NT2/D1 (cell line): ENCODE data around the gene SLC30A9.

Source experiments
- DNase-seq: peaks from one replicate; pipeline ENCODE4 v3.0.0-alpha.2; 2011; ENCODE audit warnings: low read depth, low spot score
- H3K27me3 ChIP-seq: 2 replicates; pipeline ENCODE4 v1.6.0; 2011; ENCODE audit warnings: mild to moderate bottlenecking; ENCODE audit not compliant: insufficient read length, insufficient read depth
- H3K36me3 ChIP-seq: 2 replicates; pipeline ENCODE4 v1.6.1; 2011; ENCODE audit warnings: mild to moderate bottlenecking, low read length, mixed read lengths; ENCODE audit not compliant: insufficient read depth, insufficient read length
- H3K4me1 ChIP-seq: 2 replicates; pipeline ENCODE4 v1.5.1; 2011; ENCODE audit not compliant: insufficient read depth, insufficient read length
- H3K4me3 ChIP-seq: 2 replicates; pipeline ENCODE4 v1.5.1; 2011; ENCODE audit warnings: low read depth; ENCODE audit not compliant: insufficient read length
- H3K9ac ChIP-seq: 2 replicates; pipeline ENCODE4 v1.6.0; 2011; ENCODE audit warnings: low read depth; ENCODE audit not compliant: insufficient read length
- H3K9me3 ChIP-seq: 2 replicates; pipeline ENCODE4 v1.5.1; 2011; ENCODE audit warnings: mild to moderate bottlenecking, low read length; ENCODE audit not compliant: insufficient read depth
- SUZ12 ChIP-seq: IDR thresholded peaks from 2 replicates; pipeline ENCODE4 v1.6.1; 2011; ENCODE audit not compliant: insufficient read length, insufficient read depth; ENCODE audit errors: extremely low read depth
- YY1 ChIP-seq: IDR thresholded peaks from 2 replicates; pipeline ENCODE4 v1.6.1; 2011; ENCODE audit not compliant: insufficient read length, insufficient read depth
- ZNF274 ChIP-seq: IDR thresholded peaks from 2 replicates; pipeline ENCODE4 v1.6.1; 2011; ENCODE audit warnings: mild to moderate bottlenecking, low read depth, low read length

The SLC30A9 gene

GRCh38 chr4:42070463-42070862 is 80.1 kb downstream of the SLC30A9 start:
- H3K4me1 ChIP-seq: no peaks in the 10 kb centered on the region
- no peak overlapping the region for H3K9ac ChIP-seq
- no peak for DNase-seq
- H3K4me3 ChIP-seq: no peak overlapping the region
- H3K9me3 ChIP-seq: no peaks in the 10 kb centered on the region
- TF ChIP-seq SUZ12 (no peak), YY1 (no peak), ZNF274 (no peak)
- H3K27me3 ChIP-seq: no peaks in the 10 kb centered on the region
- peaks cover 9% of the 10 kb centered on the region for H3K36me3 ChIP-seq

- no peak overlapping the region for H3K9ac ChIP-seq
- DNase-seq: no peak
- H3K27me3 ChIP-seq: no peaks in the 10 kb centered on the region
- H3K4me3 ChIP-seq: no peak overlapping the region
- H3K36me3 ChIP-seq: peaks cover 3% of the 10 kb centered on the region
- no peak for TF ChIP-seq SUZ12
- TF ChIP-seq YY1: no peak
- no peak for TF ChIP-seq ZNF274
- no peaks in the 10 kb centered on the region for H3K9me3 ChIP-seq
- no peaks in the 10 kb centered on the region for H3K4me1 ChIP-seq
These were observed 84.0 kb downstream of the SLC30A9 start for GRCh38 chr4:42074294-42074693.

- no peaks in the 10 kb centered on the region for H3K4me1 ChIP-seq
- H3K27me3 ChIP-seq: no peaks in the 10 kb centered on the region
- H3K36me3 ChIP-seq: peaks cover 10% of the 10 kb centered on the region
- no peak overlapping the region for H3K9ac ChIP-seq
- TF ChIP-seq YY1: no peak
- no peak for TF ChIP-seq ZNF274
- no peak for TF ChIP-seq SUZ12
- DNase-seq: no peak
- no peaks in the 10 kb centered on the region for H3K9me3 ChIP-seq
- no peak overlapping the region for H3K4me3 ChIP-seq
These were observed 88.0 kb downstream of the SLC30A9 start for GRCh38 chr4:42078184-42078801.

- no peak for DNase-seq
- Histone ChIP-seq H3K9ac (no peak overlapping the region), H3K4me3 (no peak overlapping the region), H3K36me3 (peaks cover 10% of the 10 kb centered on the region), H3K27me3 (no peaks in the 10 kb centered on the region), H3K9me3 (no peaks in the 10 kb centered on the region), H3K4me1 (no peaks in the 10 kb centered on the region)
- TF ChIP-seq YY1 (no peak), SUZ12 (no peak), ZNF274 (no peak)
These were observed 90.0 kb downstream of the SLC30A9 start for GRCh38 chr4:42080306-42080705.

- no peak for DNase-seq
- Histone ChIP-seq H3K27me3 (no peaks in the 10 kb centered on the region), H3K9ac (no peak overlapping the region), H3K4me1 (no peaks in the 10 kb centered on the region), H3K4me3 (no peak overlapping the region), H3K36me3 (peaks cover 7% of the 10 kb centered on the region), H3K9me3 (no peaks in the 10 kb centered on the region)
- no peak for TF ChIP-seq SUZ12
- no peak for TF ChIP-seq YY1
- no peak for TF ChIP-seq ZNF274
These were observed 93.5 kb downstream of the SLC30A9 start for GRCh38 chr4:42083816-42084215.

- Histone ChIP-seq H3K4me1 (no peaks in the 10 kb centered on the region), H3K27me3 (no peaks in the 10 kb centered on the region), H3K9ac (no peak overlapping the region), H3K36me3 (no peaks in the 10 kb centered on the region), H3K9me3 (no peaks in the 10 kb centered on the region), H3K4me3 (no peak overlapping the region)
- no peak for TF ChIP-seq SUZ12
- no peak for TF ChIP-seq YY1
- TF ChIP-seq ZNF274: no peak
- DNase-seq: no peak
These were observed 98.1 kb downstream of the SLC30A9 start for GRCh38 chr4:42088386-42088785.

- Histone ChIP-seq H3K9me3 (no peaks in the 10 kb centered on the region), H3K9ac (no peak overlapping the region), H3K4me1 (no peaks in the 10 kb centered on the region), H3K4me3 (no peak overlapping the region), H3K36me3 (no peaks in the 10 kb centered on the region), H3K27me3 (no peaks in the 10 kb centered on the region)
- no peak for DNase-seq
- TF ChIP-seq SUZ12 (no peak), YY1 (no peak), ZNF274 (no peak)
These were observed 111.2 kb downstream of the SLC30A9 start for GRCh38 chr4:42101446-42101975.
